Measurements from ENCODE around the gene POLDIP3. TPM values are rescaled to one million over a fixed set of nuclear protein-coding genes. Genes with fewer than 3 reads are reported as not detected.
"Not testable (repeated sequence)": the region's sequence is repeated elsewhere in the genome, so short reads cannot be mapped to it uniquely, and the experiment has no call there.

The POLDIP3 gene
- total RNA-seq, 2 donors from 2014 or later: 20.2 to 29.5 TPM

GRCh38 chr22:42562279-42562678 lies 52.4 kb downstream of the POLDIP3 start:
- H3K27ac ChIP-seq: no peak overlapping the region
- no peak for TF ChIP-seq CTCF (IDR thresholded peaks at IDR 0.05)
- H3K4me3 ChIP-seq: no peak overlapping the region
- no peak for DNase-seq (ENCODE audit: low spot score)
- no peaks in the 10 kb centered on the region for H3K9me3 ChIP-seq
- no peaks in the 10 kb centered on the region for H3K36me3 ChIP-seq
- no peaks in the 10 kb centered on the region for H3K27me3 ChIP-seq
- peaks cover 0 to 14% of the 10 kb centered on the region in 2 donors for H3K4me1 ChIP-seq

- no peak for DNase-seq (ENCODE audit: low spot score)
- no peak overlapping the region for H3K27ac ChIP-seq
Observed at GRCh38 chr22:42561856-42562255, 52.8 kb downstream of the POLDIP3 start.

GRCh38 chr22:42560781-42561180 lies 53.9 kb downstream of the POLDIP3 start:
- Histone ChIP-seq H3K9me3 (no peaks in the 10 kb centered on the region), H3K4me3 (no peak overlapping the region), H3K27me3 (no peaks in the 10 kb centered on the region), H3K27ac (no peak overlapping the region), H3K36me3 (no peaks in the 10 kb centered on the region), H3K4me1 (peaks cover 0 to 14% of the 10 kb centered on the region in 2 donors)
- DNase-seq (ENCODE audit: low spot score): no peak
- TF ChIP-seq CTCF (IDR thresholded peaks at IDR 0.05): peak; percentile 16 to 53

More at GRCh38 chr22:42561856-42562255, 52.8 kb downstream of the POLDIP3 start:
- peaks cover 0 to 14% of the 10 kb centered on the region in 2 donors for H3K4me1 ChIP-seq
- no peaks in the 10 kb centered on the region for H3K9me3 ChIP-seq
- H3K36me3 ChIP-seq: no peaks in the 10 kb centered on the region
- no peak overlapping the region for H3K4me3 ChIP-seq
- no peaks in the 10 kb centered on the region for H3K27me3 ChIP-seq
- TF ChIP-seq CTCF (IDR thresholded peaks at IDR 0.05): no peak

DNA sequence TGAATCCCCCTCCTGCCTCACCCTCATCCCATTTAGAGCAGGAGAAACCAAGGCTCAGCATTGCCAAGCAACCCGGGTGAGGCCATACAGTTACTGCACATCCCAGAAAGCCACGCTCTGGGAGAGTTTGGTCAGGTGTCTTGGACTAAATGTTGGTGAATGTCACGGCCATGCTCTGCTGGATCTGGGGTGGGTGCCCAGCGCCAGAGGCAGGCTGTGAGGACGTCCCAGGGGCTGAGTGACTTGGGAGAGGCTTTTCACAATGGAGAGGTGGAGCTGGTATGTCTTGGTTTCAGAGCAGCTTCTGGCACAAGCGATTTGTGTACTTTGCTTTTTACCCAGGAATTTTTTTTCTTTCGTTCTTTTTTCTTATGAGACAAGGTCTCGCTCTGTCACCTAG lies 54.3 kb downstream of the POLDIP3 start:
- TF ChIP-seq CTCF (IDR thresholded peaks at IDR 0.05): no peak
- DNase-seq (ENCODE audit: low spot score): no peak
- no peak overlapping the region for H3K4me3 ChIP-seq

GRCh38 chr22:42553475-42554361 lies 61.0 kb downstream of the POLDIP3 start, which contains the start of gene SERHL2:
Gene SERHL2 (plus strand): TSS chr22:42553956. CDS start chr22:42554021, 65 bp downstream.
- no peaks in the 10 kb centered on the region for H3K36me3 ChIP-seq
- H3K4me3 ChIP-seq: peak within 1 kb of the TSS; percentile 38 to 62
- TF ChIP-seq CTCF (IDR thresholded peaks at IDR 0.05): no peak
- no peaks in the 10 kb centered on the region for H3K9me3 ChIP-seq
- H3K27me3 ChIP-seq: no peaks in the 10 kb centered on the region
- H3K4me1 ChIP-seq: peaks cover 0 to 7% of the 10 kb centered on the region in 2 donors
- peak; percentile 86 for DNase-seq (ENCODE audit: low spot score)
- H3K27ac ChIP-seq: peak within 1 kb of the TSS in 1 of 2 donors; percentile 45

More for the DNA sequence above, 54.3 kb downstream of the POLDIP3 start:
- no peaks in the 10 kb centered on the region for H3K27me3 ChIP-seq
- H3K27ac ChIP-seq: no peak overlapping the region
- peaks cover 0 to 14% of the 10 kb centered on the region in 2 donors for H3K4me1 ChIP-seq
- no peaks in the 10 kb centered on the region for H3K9me3 ChIP-seq
- no peaks in the 10 kb centered on the region for H3K36me3 ChIP-seq

GRCh38 chr22:42552294-42552647 lies 62.4 kb downstream of the POLDIP3 start:
- not testable (repeated sequence) for H3K27ac ChIP-seq; H3K4me3 ChIP-seq; DNase-seq (ENCODE audit: low spot score); H3K36me3 ChIP-seq; H3K27me3 ChIP-seq; H3K4me1 ChIP-seq; H3K9me3 ChIP-seq

Data from right atrium auricular region (tissue), 2 donors.